ENCODE data around the gene PLEKHA8.

PLEKHA8 gene

GRCh38 chr7:30049173-30049572 lies 21.0 kb downstream of the PLEKHA8 start:
- Histone ChIP-seq H4K20me1 (ENCODE audit: insufficient read depth, low read length) (no peaks in the 10 kb centered on the region), H3F3A (ENCODE audit: insufficient read depth, low read length) (no peaks in the 10 kb centered on the region), H3K4me1 (ENCODE audit: low read length) (no peaks in the 10 kb centered on the region), H3K9ac (ENCODE audit: low read length) (no peak overlapping the region), H3K36me3 (replicated peaks; ENCODE audit: insufficient read depth, low read length) (peaks cover 3% of the 10 kb centered on the region), H3K9me3 (replicated peaks; ENCODE audit: insufficient read depth, low read length) (no peaks in the 10 kb centered on the region), H3K27me3 (replicated peaks; ENCODE audit: insufficient read depth, low read length) (no peaks in the 10 kb centered on the region), H3K79me2 (ENCODE audit: low read length) (peaks cover 11% of the 10 kb centered on the region), H3K4me3 (ENCODE audit: low read length) (no peak overlapping the region), H3K4me2 (ENCODE audit: low read depth, low read length) (no peak overlapping the region), H3K9me2 (replicated peaks; ENCODE audit: insufficient read depth, low read length) (no peaks in the 10 kb centered on the region), H3K27ac (ENCODE audit: low read length) (no peak overlapping the region), H2AFZ (ENCODE audit: low read length) (no peak overlapping the region)
- TF ChIP-seq, protein P1, sequence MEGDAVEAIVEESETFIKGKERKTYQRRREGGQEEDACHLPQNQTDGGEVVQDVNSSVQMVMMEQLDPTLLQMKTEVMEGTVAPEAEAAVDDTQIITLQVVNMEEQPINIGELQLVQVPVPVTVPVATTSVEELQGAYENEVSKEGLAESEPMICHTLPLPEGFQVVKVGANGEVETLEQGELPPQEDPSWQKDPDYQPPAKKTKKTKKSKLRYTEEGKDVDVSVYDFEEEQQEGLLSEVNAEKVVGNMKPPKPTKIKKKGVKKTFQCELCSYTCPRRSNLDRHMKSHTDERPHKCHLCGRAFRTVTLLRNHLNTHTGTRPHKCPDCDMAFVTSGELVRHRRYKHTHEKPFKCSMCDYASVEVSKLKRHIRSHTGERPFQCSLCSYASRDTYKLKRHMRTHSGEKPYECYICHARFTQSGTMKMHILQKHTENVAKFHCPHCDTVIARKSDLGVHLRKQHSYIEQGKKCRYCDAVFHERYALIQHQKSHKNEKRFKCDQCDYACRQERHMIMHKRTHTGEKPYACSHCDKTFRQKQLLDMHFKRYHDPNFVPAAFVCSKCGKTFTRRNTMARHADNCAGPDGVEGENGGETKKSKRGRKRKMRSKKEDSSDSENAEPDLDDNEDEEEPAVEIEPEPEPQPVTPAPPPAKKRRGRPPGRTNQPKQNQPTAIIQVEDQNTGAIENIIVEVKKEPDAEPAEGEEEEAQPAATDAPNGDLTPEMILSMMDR (IDR thresholded peaks at IDR 0.05; ENCODE audit: low read length) = no peak
- no peak for TF ChIP-seq EZH2phosphoT487 (IDR thresholded peaks at IDR 0.05; ENCODE audit: low read length)
- no peak for TF ChIP-seq EZH2 (optimal IDR thresholded peaks at IDR 0.05; ENCODE audit: low read depth, low read length)
- DNase-seq = no peak

DNA sequence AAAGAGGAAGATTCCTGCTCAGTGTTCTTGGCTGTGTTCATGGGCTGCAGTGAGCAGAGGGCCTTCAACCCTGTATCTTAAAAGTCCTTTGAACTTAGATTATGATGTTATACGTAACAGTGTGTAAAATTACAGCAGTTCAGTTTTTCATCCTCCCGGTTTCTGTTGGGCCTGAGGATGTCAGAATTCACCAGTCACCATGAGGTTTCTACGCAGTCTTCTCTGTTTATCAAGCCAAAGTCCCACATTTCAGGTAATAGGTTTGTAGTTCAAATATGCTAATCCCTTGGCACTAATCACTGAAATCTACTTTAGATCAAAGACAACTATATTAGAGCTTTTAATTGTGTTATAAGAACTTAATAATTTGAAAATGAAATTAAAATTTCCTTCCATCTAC lies 24.9 kb downstream of the PLEKHA8 start:
- Histone ChIP-seq H3K36me3 (replicated peaks; ENCODE audit: insufficient read depth, low read length) (peaks cover 3% of the 10 kb centered on the region), H3K9ac (ENCODE audit: low read length) (no peak overlapping the region)
- no peak for DNase-seq

GRCh38 chr7:30057741-30058140 lies 29.5 kb downstream of the PLEKHA8 start:
- H3K79me2 ChIP-seq (ENCODE audit: low read length) = no peaks in the 10 kb centered on the region
- no peaks in the 10 kb centered on the region for H3K9me3 ChIP-seq (replicated peaks; ENCODE audit: insufficient read depth, low read length)
- no peak for DNase-seq
- H3K27ac ChIP-seq (ENCODE audit: low read length) = no peak overlapping the region
- no peak overlapping the region for H3K9ac ChIP-seq (ENCODE audit: low read length)
- H3K4me3 ChIP-seq (ENCODE audit: low read length) = no peak overlapping the region
- H3K4me2 ChIP-seq (ENCODE audit: low read depth, low read length) = no peak overlapping the region
- 0 out of 2 replicates have a peak, but pooled peaks cover 5% of the 10 kb centered on the region for H3K4me1 ChIP-seq (ENCODE audit: low read length)
- H4K20me1 ChIP-seq (ENCODE audit: insufficient read depth, low read length) = no peaks in the 10 kb centered on the region
- H3K27me3 ChIP-seq (replicated peaks; ENCODE audit: insufficient read depth, low read length) = no peaks in the 10 kb centered on the region
- no peaks in the 10 kb centered on the region for H3K36me3 ChIP-seq (replicated peaks; ENCODE audit: insufficient read depth, low read length)
- H3F3A ChIP-seq (ENCODE audit: insufficient read depth, low read length) = no peaks in the 10 kb centered on the region; the same call in 1 of the 2 replicates
- TF ChIP-seq EZH2phosphoT487 (IDR thresholded peaks at IDR 0.05; ENCODE audit: low read length) (no peak), EZH2 (optimal IDR thresholded peaks at IDR 0.05; ENCODE audit: low read depth, low read length) (no peak)
- TF ChIP-seq, protein P1 (IDR thresholded peaks at IDR 0.05; ENCODE audit: low read length) = no peak
- no peaks in the 10 kb centered on the region for H3K9me2 ChIP-seq (replicated peaks; ENCODE audit: insufficient read depth, low read length)
- no peak overlapping the region for H2AFZ ChIP-seq (ENCODE audit: low read length)

More for the DNA sequence above, 24.9 kb downstream of the PLEKHA8 start:
- H3K79me2 ChIP-seq (ENCODE audit: low read length) = no peaks in the 10 kb centered on the region
- no peak overlapping the region for H3K27ac ChIP-seq (ENCODE audit: low read length)
- H3F3A ChIP-seq (ENCODE audit: insufficient read depth, low read length) = no peaks in the 10 kb centered on the region
- H3K4me1 ChIP-seq (ENCODE audit: low read length) = no peaks in the 10 kb centered on the region
- no peaks in the 10 kb centered on the region for H3K9me3 ChIP-seq (replicated peaks; ENCODE audit: insufficient read depth, low read length)
- H3K27me3 ChIP-seq (replicated peaks; ENCODE audit: insufficient read depth, low read length) = no peaks in the 10 kb centered on the region
- H4K20me1 ChIP-seq (ENCODE audit: insufficient read depth, low read length) = no peaks in the 10 kb centered on the region
- TF ChIP-seq EZH2phosphoT487 (IDR thresholded peaks at IDR 0.05; ENCODE audit: low read length) (no peak), EZH2 (optimal IDR thresholded peaks at IDR 0.05; ENCODE audit: low read depth, low read length) (no peak)
- TF ChIP-seq, protein P1 (IDR thresholded peaks at IDR 0.05; ENCODE audit: low read length) = no peak
- H3K4me2 ChIP-seq (ENCODE audit: low read depth, low read length) = no peak overlapping the region
- H3K9me2 ChIP-seq (replicated peaks; ENCODE audit: insufficient read depth, low read length) = no peaks in the 10 kb centered on the region
- H3K4me3 ChIP-seq (ENCODE audit: low read length) = no peak overlapping the region
- no peak overlapping the region for H2AFZ ChIP-seq (ENCODE audit: low read length)
